ENCODE measurements around the gene FARS2. TPM values are rescaled to one million over a fixed set of nuclear protein-coding genes. Genes with fewer than 3 reads are reported as not detected.

Gene FARS2
- polyA plus RNA-seq, 2 of the 4 experiments (the other 2 are of a cell fraction): 12.9 to 17.5 TPM

DNA sequence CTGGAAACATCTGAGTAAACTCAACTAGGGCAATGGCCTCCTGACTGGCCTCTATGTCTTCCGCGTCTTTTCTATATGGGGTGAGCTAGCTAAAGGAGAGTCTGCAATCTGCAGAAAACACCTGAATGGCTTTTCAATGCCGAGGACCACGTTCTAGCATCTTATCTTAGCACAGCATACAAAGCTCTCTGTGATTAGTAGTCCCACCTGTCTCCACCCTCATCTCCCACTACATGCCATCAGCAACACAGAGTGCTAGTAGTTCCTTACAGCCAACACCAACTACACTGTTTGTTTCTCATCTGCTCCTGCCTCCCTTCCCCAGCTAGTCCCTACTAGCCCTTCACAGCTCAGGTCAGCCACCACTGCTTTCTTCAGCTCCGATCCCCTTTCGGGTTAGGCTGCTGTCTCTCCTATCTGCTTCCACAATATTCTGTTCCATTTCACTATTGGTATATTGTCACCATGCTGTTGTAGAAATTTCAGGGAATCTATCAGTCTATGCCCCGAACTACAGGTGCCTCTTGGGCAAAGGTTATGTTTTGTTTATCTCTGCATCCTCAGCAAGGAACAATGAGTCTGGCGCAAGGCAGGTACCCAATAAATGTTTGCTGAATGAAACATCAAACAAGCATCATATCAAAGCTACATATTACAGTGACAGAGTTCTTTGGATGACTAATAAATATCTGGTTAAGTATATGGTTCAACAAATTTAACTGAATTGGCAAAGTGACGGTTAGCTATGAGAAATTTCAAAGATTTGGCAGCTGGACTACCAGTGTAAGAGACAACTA, 12.8 kb upstream of the FARS2 start:
- FAIRE-seq: no peak
- ChIA-PET POLR2A (no interaction called here), CTCF (interaction anchor here (1.3 kb wide), 1 partner anchor 105 kb away, joined by 5 read pairs; no protein-coding TSS in a partner anchor)
- Histone ChIP-seq H3K27ac (no peak overlapping the region), H3K4me3 (no peak overlapping the region), H3K4me2 (peak overlapping the region; percentile 39; the same call in 2 of the 3 replicates), H3K9me3 (no peaks in the 10 kb centered on the region), H3K4me1 (peaks cover 14% of the 10 kb centered on the region)
- TF ChIP-seq, protein P1, sequence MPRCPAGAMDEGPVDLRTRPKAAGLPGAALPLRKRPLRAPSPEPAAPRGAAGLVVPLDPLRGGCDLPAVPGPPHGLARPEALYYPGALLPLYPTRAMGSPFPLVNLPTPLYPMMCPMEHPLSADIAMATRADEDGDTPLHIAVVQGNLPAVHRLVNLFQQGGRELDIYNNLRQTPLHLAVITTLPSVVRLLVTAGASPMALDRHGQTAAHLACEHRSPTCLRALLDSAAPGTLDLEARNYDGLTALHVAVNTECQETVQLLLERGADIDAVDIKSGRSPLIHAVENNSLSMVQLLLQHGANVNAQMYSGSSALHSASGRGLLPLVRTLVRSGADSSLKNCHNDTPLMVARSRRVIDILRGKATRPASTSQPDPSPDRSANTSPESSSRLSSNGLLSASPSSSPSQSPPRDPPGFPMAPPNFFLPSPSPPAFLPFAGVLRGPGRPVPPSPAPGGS (IDR thresholded peaks at IDR 0.05): no peak
- TF ChIP-seq SMC3 (IDR thresholded peaks at IDR 0.05): no peak
- TF ChIP-seq, protein P2, sequence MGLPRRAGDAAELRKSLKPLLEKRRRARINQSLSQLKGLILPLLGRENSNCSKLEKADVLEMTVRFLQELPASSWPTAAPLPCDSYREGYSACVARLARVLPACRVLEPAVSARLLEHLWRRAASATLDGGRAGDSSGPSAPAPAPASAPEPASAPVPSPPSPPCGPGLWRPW (IDR thresholded peaks at IDR 0.05): no peak
- TF ChIP-seq, protein P3, sequence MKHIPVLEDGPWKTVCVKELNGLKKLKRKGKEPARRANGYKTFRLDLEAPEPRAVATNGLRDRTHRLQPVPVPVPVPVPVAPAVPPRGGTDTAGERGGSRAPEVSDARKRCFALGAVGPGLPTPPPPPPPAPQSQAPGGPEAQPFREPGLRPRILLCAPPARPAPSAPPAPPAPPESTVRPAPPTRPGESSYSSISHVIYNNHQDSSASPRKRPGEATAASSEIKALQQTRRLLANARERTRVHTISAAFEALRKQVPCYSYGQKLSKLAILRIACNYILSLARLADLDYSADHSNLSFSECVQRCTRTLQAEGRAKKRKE (CRISPR knock-in tag; IDR thresholded peaks at IDR 0.05; ENCODE audit: low read depth): no peak
- TF ChIP-seq CHD2 (IDR thresholded peaks at IDR 0.05; ENCODE audit: low read length, partially characterized antibody): no peak
- no peak for TF ChIP-seq RARB (CRISPR knock-in tag; IDR thresholded peaks at IDR 0.05)
- TF ChIP-seq TFCP2L1 (CRISPR knock-in tag; IDR thresholded peaks at IDR 0.05): no peak
- no peak for TF ChIP-seq CHD4 (IDR thresholded peaks at IDR 0.05; ENCODE audit: borderline replicate concordance)
- TF ChIP-seq MAFK (IDR thresholded peaks at IDR 0.05; ENCODE audit: partially characterized antibody): no peak
- TF ChIP-seq RCOR1 (IDR thresholded peaks at IDR 0.05; ENCODE audit: low read depth, low read length): no peak
- no peak for TF ChIP-seq NFE2L2 (conservative IDR thresholded peaks at IDR 0.05; ENCODE audit: low read length)
- TF ChIP-seq, protein P4, sequence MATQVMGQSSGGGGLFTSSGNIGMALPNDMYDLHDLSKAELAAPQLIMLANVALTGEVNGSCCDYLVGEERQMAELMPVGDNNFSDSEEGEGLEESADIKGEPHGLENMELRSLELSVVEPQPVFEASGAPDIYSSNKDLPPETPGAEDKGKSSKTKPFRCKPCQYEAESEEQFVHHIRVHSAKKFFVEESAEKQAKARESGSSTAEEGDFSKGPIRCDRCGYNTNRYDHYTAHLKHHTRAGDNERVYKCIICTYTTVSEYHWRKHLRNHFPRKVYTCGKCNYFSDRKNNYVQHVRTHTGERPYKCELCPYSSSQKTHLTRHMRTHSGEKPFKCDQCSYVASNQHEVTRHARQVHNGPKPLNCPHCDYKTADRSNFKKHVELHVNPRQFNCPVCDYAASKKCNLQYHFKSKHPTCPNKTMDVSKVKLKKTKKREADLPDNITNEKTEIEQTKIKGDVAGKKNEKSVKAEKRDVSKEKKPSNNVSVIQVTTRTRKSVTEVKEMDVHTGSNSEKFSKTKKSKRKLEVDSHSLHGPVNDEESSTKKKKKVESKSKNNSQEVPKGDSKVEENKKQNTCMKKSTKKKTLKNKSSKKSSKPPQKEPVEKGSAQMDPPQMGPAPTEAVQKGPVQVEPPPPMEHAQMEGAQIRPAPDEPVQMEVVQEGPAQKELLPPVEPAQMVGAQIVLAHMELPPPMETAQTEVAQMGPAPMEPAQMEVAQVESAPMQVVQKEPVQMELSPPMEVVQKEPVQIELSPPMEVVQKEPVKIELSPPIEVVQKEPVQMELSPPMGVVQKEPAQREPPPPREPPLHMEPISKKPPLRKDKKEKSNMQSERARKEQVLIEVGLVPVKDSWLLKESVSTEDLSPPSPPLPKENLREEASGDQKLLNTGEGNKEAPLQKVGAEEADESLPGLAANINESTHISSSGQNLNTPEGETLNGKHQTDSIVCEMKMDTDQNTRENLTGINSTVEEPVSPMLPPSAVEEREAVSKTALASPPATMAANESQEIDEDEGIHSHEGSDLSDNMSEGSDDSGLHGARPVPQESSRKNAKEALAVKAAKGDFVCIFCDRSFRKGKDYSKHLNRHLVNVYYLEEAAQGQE (IDR thresholded peaks at IDR 0.05): no peak
- TF ChIP-seq PHF8 (IDR thresholded peaks at IDR 0.05; ENCODE audit: borderline replicate concordance, low read depth): no peak
- no peak for TF ChIP-seq HOXA7 (CRISPR knock-in tag; IDR thresholded peaks at IDR 0.05)
- ATAC-seq: no peak
- no peak for DNase-seq (ENCODE audit: low read depth in 1 of 2, low spot score in 1 of 2)
- 76% methylated on average over 9 of the region's 9 CpGs for WGBS (ENCODE audit: missing lambda C conversion rate)

DNA sequence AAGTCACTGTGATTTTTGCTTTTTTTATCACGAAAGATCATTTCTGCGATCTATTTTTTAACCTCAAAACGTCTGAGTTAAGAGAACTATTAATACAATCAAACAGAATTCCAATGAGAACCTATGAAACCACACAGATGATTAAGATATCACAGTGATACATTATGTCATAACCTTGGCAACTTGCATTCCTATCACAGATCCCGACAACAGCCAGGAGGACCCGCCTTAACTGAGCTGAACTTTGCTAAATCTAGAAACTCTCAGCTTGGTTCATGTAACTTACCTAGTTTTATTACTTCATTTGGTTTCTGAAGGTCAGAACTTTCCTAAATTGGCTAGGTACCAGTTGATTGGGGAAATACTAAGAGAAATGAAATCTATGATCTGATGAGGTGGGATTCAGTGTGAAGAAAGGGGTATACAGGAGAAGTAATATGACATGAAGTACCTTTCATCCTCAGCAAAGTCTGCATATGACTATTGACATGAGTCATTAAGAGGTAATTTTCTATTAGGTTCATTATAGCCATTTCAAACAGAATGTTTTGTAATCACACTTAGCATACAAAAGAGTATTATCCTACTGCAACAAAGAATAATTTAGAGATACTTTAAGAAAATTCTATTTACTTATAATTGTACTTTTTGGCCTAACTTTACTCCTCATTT, 11.7 kb upstream of the FARS2 start:
- CTCF ChIA-PET: interaction anchor here (1.3 kb wide), 1 partner anchor 106 kb away, joined by 5 read pairs; no protein-coding TSS in a partner anchor
- H3K4me1 ChIP-seq: peaks cover 14% of the 10 kb centered on the region
- no peak for DNase-seq (ENCODE audit: low read depth in 1 of 2, low spot score in 1 of 2)
- no peak overlapping the region for H3K4me3 ChIP-seq
- no peak for ATAC-seq
- peak overlapping the region; percentile 39; the same call in 2 of the 3 replicates for H3K4me2 ChIP-seq
- no peaks in the 10 kb centered on the region for H3K9me3 ChIP-seq
- FAIRE-seq: no peak
- 80% methylated on average over 5 of the region's 5 CpGs for WGBS (ENCODE audit: missing lambda C conversion rate)
- no peak overlapping the region for H3K27ac ChIP-seq
- POLR2A ChIA-PET: no interaction called here
- TF ChIP-seq SREBF2 (IDR thresholded peaks at IDR 0.05) (no peak), RCOR1 (IDR thresholded peaks at IDR 0.05; ENCODE audit: low read depth, low read length) (no peak), HDAC2 (IDR thresholded peaks at IDR 0.05) (no peak), POLR2AphosphoS2 (conservative IDR thresholded peaks at IDR 0.05; ENCODE audit: low read length) (no peak), HOXB5 (CRISPR knock-in tag; IDR thresholded peaks at IDR 0.05) (no peak), EP300 (IDR thresholded peaks at IDR 0.05) (no peak), TFCP2L1 (CRISPR knock-in tag; IDR thresholded peaks at IDR 0.05) (no peak), MAFK (IDR thresholded peaks at IDR 0.05; ENCODE audit: partially characterized antibody) (no peak), ZSCAN20 (CRISPR knock-in tag; IDR thresholded peaks at IDR 0.05) (no peak)
- TF ChIP-seq, protein P2 (IDR thresholded peaks at IDR 0.05): no peak
- TF ChIP-seq, protein P5, sequence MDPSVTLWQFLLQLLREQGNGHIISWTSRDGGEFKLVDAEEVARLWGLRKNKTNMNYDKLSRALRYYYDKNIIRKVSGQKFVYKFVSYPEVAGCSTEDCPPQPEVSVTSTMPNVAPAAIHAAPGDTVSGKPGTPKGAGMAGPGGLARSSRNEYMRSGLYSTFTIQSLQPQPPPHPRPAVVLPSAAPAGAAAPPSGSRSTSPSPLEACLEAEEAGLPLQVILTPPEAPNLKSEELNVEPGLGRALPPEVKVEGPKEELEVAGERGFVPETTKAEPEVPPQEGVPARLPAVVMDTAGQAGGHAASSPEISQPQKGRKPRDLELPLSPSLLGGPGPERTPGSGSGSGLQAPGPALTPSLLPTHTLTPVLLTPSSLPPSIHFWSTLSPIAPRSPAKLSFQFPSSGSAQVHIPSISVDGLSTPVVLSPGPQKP (IDR thresholded peaks at IDR 0.05; ENCODE audit: low read depth, low read length): no peak
- TF ChIP-seq, protein P6, sequence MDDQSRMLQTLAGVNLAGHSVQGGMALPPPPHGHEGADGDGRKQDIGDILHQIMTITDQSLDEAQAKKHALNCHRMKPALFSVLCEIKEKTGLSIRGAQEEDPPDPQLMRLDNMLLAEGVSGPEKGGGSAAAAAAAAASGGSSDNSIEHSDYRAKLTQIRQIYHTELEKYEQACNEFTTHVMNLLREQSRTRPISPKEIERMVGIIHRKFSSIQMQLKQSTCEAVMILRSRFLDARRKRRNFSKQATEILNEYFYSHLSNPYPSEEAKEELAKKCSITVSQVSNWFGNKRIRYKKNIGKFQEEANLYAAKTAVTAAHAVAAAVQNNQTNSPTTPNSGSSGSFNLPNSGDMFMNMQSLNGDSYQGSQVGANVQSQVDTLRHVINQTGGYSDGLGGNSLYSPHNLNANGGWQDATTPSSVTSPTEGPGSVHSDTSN (IDR thresholded peaks at IDR 0.05): no peak
- TF ChIP-seq, protein P7, sequence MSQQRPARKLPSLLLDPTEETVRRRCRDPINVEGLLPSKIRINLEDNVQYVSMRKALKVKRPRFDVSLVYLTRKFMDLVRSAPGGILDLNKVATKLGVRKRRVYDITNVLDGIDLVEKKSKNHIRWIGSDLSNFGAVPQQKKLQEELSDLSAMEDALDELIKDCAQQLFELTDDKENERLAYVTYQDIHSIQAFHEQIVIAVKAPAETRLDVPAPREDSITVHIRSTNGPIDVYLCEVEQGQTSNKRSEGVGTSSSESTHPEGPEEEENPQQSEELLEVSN (IDR thresholded peaks at IDR 0.05; ENCODE audit: borderline replicate concordance, low read depth): no peak
- TF ChIP-seq, protein P8, sequence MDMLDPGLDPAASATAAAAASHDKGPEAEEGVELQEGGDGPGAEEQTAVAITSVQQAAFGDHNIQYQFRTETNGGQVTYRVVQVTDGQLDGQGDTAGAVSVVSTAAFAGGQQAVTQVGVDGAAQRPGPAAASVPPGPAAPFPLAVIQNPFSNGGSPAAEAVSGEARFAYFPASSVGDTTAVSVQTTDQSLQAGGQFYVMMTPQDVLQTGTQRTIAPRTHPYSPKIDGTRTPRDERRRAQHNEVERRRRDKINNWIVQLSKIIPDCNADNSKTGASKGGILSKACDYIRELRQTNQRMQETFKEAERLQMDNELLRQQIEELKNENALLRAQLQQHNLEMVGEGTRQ (IDR thresholded peaks at IDR 0.05): no peak

All from A549 (cell line).